HCT116 (cell line): ENCODE data around the gene PPP6C. TPM values are rescaled to one million over a fixed set of nuclear protein-coding genes. Genes with fewer than 3 reads are reported as not detected.

Source experiments
- ATAC-seq: fragments of 200-7000 bp; cut with Tn5 transposase; 2 replicates; pipeline ENCODE4 v1.9.1; 2020; ENCODE audit warnings: mild to moderate bottlenecking, moderate library complexity
- BruUV-seq: library from RNA; stranded (reverse); fragments of 400-500 nt; replicated peaks from 2 replicates; lab custom pipeline; 2021; lab: Mats Ljungman, UMichigan
- CTCF ChIA-PET: fragments of 300-600 bp; sonication (Branson Sonifier 250); formaldehyde crosslinking; loops from one replicate; lab custom pipeline; 2021; ENCODE audit warnings: antibody characterized with exemption; lab: Charles Lee
- POLR2A ChIA-PET: fragments of 300-600, 350-600 bp; sonication (Branson Sonifier 250); formaldehyde crosslinking; loops from one replicate; lab custom pipeline; 2021; ENCODE audit warnings: antibody characterized with exemption; lab: Charles Lee
- RAD21 ChIA-PET, 2 experiments: fragments of 300-600 bp; sonication (Branson Sonifier 250); formaldehyde crosslinking; loops; one replicate each; lab custom pipeline; 2023; ENCODE audit warnings: low total read pairs in 2 of 2; ENCODE audit not compliant: uncharacterized antibody in 2 of 2, unreplicated experiment in 2 of 2, low non-redundant PET in 1 of 2; lab: Charles Lee
- DNase-seq: peaks from one replicate; pipeline ENCODE4 v3.0.0-alpha.2; 2010; ENCODE audit warnings: low read depth, low spot score
- H2AFZ ChIP-seq: fragments of 200-600 bp; shearing (Covaris generic), sonication (generic); 2 replicates; pipeline ENCODE4 v1.6.1; 2017; ENCODE audit warnings: low read depth, mixed run types, mixed read lengths, antibody characterized with exemption, low read length; ENCODE audit not compliant: poor library complexity, severe bottlenecking
- H3K27ac ChIP-seq: 2 replicates; pipeline ENCODE4 v1.5.1; 2012; ENCODE audit warnings: low read depth, low read length
- H3K27me3 ChIP-seq: fragments of 200-600 bp; sonication (generic); 2 replicates; pipeline ENCODE4 v1.6.1; 2016; ENCODE audit warnings: mixed run types, low read length, mixed read lengths; ENCODE audit not compliant: insufficient read depth
- H3K36me3 ChIP-seq, 2 experiments: fragments of 200-500 bp in 1 of 2; fragments of 200-600 bp in 1 of 2; sonication (Bioruptor generic) in 1 of 2; sonication (generic) in 1 of 2; 2 replicates each; pipeline versions ENCODE4 v1.5.1 to v1.6.1; 2014 to 2016; ENCODE audit warnings: low read length in 2 of 2, inconsistent platforms in 1 of 2, mixed read lengths in 1 of 2, mixed run types in 1 of 2; ENCODE audit not compliant: insufficient read depth in 2 of 2, control insufficient read depth in 1 of 2
- H3K4me1 ChIP-seq, 2 experiments: fragments of 200-600 bp in 1 of 2; sonication (generic) in 1 of 2; 2 replicates each; pipeline versions ENCODE4 v1.5.1 to v1.6.1; 2012 to 2017; ENCODE audit warnings: low read length in 2 of 2, inconsistent platforms in 1 of 2, mild to moderate bottlenecking in 1 of 2, mixed read lengths in 1 of 2, mixed run types in 1 of 2, moderate library complexity in 1 of 2; ENCODE audit not compliant: insufficient read depth in 2 of 2, control insufficient read depth in 1 of 2
- H3K4me2 ChIP-seq: fragments of 200-600 bp; sonication (generic); 2 replicates; pipeline ENCODE4 v1.6.1; 2017; ENCODE audit warnings: mixed run types, low read length, mixed read lengths
- H3K4me3 ChIP-seq, 2 experiments: fragments of 200-600 bp in 1 of 2; sonication (generic) in 1 of 2; replicated peaks in 1 of 2; 2 replicates each; pipeline ENCODE4 v1.5.1; 2011 to 2016; ENCODE audit warnings: low read length in 2 of 2, control low read depth in 1 of 2, low read depth in 1 of 2, mild to moderate bottlenecking in 1 of 2, mixed read lengths in 1 of 2, mixed run types in 1 of 2
- H3K79me2 ChIP-seq: fragments of 200-600 bp; sonication (generic); 2 replicates; pipeline ENCODE4 v1.6.1; 2017; ENCODE audit warnings: mild to moderate bottlenecking, mixed run types, low read length, moderate library complexity, mixed read lengths; ENCODE audit not compliant: insufficient read depth
- H3K9ac ChIP-seq: fragments of 200-600 bp; sonication (generic); 2 replicates; pipeline ENCODE4 v1.6.1; 2016; ENCODE audit warnings: low read length, mixed read lengths
- H3K9me2 ChIP-seq: fragments of 200-600 bp; sonication (generic), shearing (Covaris generic); 2 replicates; pipeline ENCODE4 v1.6.1; 2017; ENCODE audit warnings: mixed run types, mild to moderate bottlenecking, moderate library complexity; ENCODE audit not compliant: insufficient read depth
- H3K9me3 ChIP-seq, 2 experiments: fragments of 200-500 bp in 1 of 2; fragments of 200-600 bp in 1 of 2; sonication (Bioruptor generic) in 1 of 2; sonication (generic) in 1 of 2; 2 replicates each; pipeline ENCODE4 v1.6.1; 2014 to 2017; ENCODE audit warnings: low read length in 2 of 2, mixed read lengths in 2 of 2, inconsistent platforms in 1 of 2, low read depth in 1 of 2, mild to moderate bottlenecking in 1 of 2, mixed run types in 1 of 2, moderate library complexity in 1 of 2; ENCODE audit not compliant: control insufficient read depth in 1 of 2, insufficient read depth in 1 of 2
- H4K20me1 ChIP-seq: fragments of 200-600 bp; sonication (generic), shearing (Covaris generic); 2 replicates; pipeline ENCODE4 v1.6.1; 2017; ENCODE audit warnings: mixed run types, mild to moderate bottlenecking, moderate library complexity; ENCODE audit not compliant: insufficient read depth
- CEBPB ChIP-seq: IDR thresholded peaks from 2 replicates; pipeline ENCODE4 v1.6.1; 2012; ENCODE audit warnings: low read depth
- EGR1 ChIP-seq: IDR thresholded peaks from 2 replicates; pipeline ENCODE4 v1.6.1; 2012; ENCODE audit warnings: low read depth
- ELF1 ChIP-seq: IDR thresholded peaks from 2 replicates; pipeline ENCODE4 v1.6.1; 2012; ENCODE audit warnings: low read depth, borderline replicate concordance
- EZH2 ChIP-seq: fragments of 200-600 bp; sonication (generic); IDR thresholded peaks from 2 replicates; pipeline ENCODE4 v1.6.1; 2017; ENCODE audit warnings: antibody characterized with exemption, mixed run types
- EZH2phosphoT487 ChIP-seq: fragments of 200-600 bp; IDR thresholded peaks from 2 replicates; pipeline ENCODE4 v1.6.1; 2018; ENCODE audit warnings: antibody characterized with exemption, borderline replicate concordance
- JUND ChIP-seq: IDR thresholded peaks from 2 replicates; pipeline ENCODE4 v1.6.1; 2012
- TCF7L2 ChIP-seq: IDR thresholded peaks from 2 replicates; pipeline ENCODE4 v1.7.0; 2011; ENCODE audit warnings: borderline replicate concordance, inconsistent platforms; ENCODE audit not compliant: insufficient read depth, insufficient read length; ENCODE audit errors: extremely low read depth
- YY1 ChIP-seq: IDR thresholded peaks from 2 replicates; pipeline ENCODE4 v1.6.1; 2011; ENCODE audit warnings: low read length, low read depth, moderate library complexity, mild to moderate bottlenecking; ENCODE audit not compliant: insufficient replicate concordance; ENCODE audit errors: extremely low read depth
- ZNF274 ChIP-seq: fragments of 200-500 bp; sonication (Bioruptor generic); IDR thresholded peaks from 2 replicates; pipeline ENCODE4 v1.6.1; 2014; ENCODE audit warnings: mild to moderate bottlenecking, low read depth, low read length, inconsistent platforms
- intact Hi-C: fragments of 100-400 bp; cut with micrococcal nuclease; formaldehyde crosslinking; loops from 2 replicates; pipeline ENCODE4 v1.10.0; 2022
- total RNA-seq: library from RNA; stranded (reverse); gene quantifications from one replicate; pipeline ENCODE4 v1.2.1, GENCODE V29; 2021; ENCODE audit not compliant: unreplicated experiment
- TF ChIP-seq, protein P1 (sequence below), 3 experiments: fragments of 200-600 bp in 1 of 3; sonication (generic) in 1 of 3; IDR thresholded peaks in 2 of 3; conservative IDR thresholded peaks in 1 of 3; 2 replicates each; pipeline ENCODE4 v1.5.1; 2012 to 2017; ENCODE audit warnings: low read depth in 2 of 3, low read length in 2 of 3, antibody characterized with exemption in 1 of 3, borderline replicate concordance in 1 of 3, control low read depth in 1 of 3, mild to moderate bottlenecking in 1 of 3, mixed read lengths in 1 of 3, mixed run types in 1 of 3, moderate library complexity in 1 of 3; ENCODE audit not compliant: insufficient read depth in 1 of 3
- TF ChIP-seq, protein P2 (sequence below): IDR thresholded peaks from 2 replicates; pipeline ENCODE4 v1.6.1; 2012
- TF ChIP-seq, protein P3 (sequence below): IDR thresholded peaks from 2 replicates; pipeline ENCODE4 v1.6.1; 2012
- TF ChIP-seq, protein P4 (sequence below): IDR thresholded peaks from 2 replicates; pipeline ENCODE4 v1.6.1; 2012; ENCODE audit warnings: low read depth

PPP6C gene
- total RNA-seq, 1 experiment from 2014 or later: 35.4 TPM

DNA sequence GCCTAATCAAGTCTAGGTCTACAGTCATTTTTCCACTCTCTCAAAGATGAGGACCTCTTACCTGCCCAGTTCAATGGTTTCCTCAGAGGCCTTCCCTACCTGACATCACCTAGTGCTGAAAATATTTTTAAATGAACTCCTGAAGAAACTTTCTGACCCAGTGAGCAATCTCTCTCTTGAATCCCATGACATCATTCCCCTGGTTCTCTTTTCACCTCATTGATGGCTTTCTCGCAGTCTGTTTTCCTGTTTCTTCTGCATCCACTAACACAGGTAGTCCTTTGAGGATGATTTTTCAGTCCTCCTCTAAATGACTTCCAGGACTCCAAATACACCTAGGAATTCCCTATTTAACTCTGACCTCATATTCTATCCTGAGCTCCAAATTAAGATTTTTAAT, 86.6 kb downstream of the PPP6C start:
- no peaks in the 10 kb centered on the region for H4K20me1 ChIP-seq
- ChIA-PET CTCF (no interaction called here), POLR2A (no interaction called here), RAD21 (no interaction called here)
- H3K27ac ChIP-seq: no peak overlapping the region
- no peaks in the 10 kb centered on the region for H3K4me1 ChIP-seq
- H3K9ac ChIP-seq: no peak overlapping the region
- no peaks in the 10 kb centered on the region for H3K36me3 ChIP-seq
- no peaks in the 10 kb centered on the region for H3K9me2 ChIP-seq
- DNase-seq (no peak), ATAC-seq (no peak)
- H3K4me3 ChIP-seq: no peak overlapping the region
- peaks cover 5% of the 10 kb centered on the region; the same call in 1 of the 2 replicates for H3K79me2 ChIP-seq
- no peak overlapping the region for H3K4me2 ChIP-seq
- H2AFZ ChIP-seq: no peak overlapping the region
- no peaks in the 10 kb centered on the region for H3K9me3 ChIP-seq
- no peak for TF ChIP-seq JUND
- no peak for TF ChIP-seq ZNF274
- TF ChIP-seq EZH2: no peak
- no peak for TF ChIP-seq TCF7L2
- TF ChIP-seq EGR1: no peak
- no peak for TF ChIP-seq ELF1
- TF ChIP-seq, protein P1, sequence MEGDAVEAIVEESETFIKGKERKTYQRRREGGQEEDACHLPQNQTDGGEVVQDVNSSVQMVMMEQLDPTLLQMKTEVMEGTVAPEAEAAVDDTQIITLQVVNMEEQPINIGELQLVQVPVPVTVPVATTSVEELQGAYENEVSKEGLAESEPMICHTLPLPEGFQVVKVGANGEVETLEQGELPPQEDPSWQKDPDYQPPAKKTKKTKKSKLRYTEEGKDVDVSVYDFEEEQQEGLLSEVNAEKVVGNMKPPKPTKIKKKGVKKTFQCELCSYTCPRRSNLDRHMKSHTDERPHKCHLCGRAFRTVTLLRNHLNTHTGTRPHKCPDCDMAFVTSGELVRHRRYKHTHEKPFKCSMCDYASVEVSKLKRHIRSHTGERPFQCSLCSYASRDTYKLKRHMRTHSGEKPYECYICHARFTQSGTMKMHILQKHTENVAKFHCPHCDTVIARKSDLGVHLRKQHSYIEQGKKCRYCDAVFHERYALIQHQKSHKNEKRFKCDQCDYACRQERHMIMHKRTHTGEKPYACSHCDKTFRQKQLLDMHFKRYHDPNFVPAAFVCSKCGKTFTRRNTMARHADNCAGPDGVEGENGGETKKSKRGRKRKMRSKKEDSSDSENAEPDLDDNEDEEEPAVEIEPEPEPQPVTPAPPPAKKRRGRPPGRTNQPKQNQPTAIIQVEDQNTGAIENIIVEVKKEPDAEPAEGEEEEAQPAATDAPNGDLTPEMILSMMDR (IDR thresholded peaks at IDR 0.05 in 2 of 3, conservative IDR thresholded peaks at IDR 0.05 in 1 of 3; ENCODE audit: borderline replicate concordance in 1 of 3, insufficient read depth in 1 of 3, low read depth in 2 of 3, low read length in 2 of 3): no peak
- TF ChIP-seq CEBPB: no peak
- TF ChIP-seq, protein P2, sequence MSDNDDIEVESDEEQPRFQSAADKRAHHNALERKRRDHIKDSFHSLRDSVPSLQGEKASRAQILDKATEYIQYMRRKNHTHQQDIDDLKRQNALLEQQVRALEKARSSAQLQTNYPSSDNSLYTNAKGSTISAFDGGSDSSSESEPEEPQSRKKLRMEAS: no peak
- intact Hi-C loops: no loop called here
- BruUV-seq: no TSS peak
- no peaks in the 10 kb centered on the region for H3K27me3 ChIP-seq

DNA sequence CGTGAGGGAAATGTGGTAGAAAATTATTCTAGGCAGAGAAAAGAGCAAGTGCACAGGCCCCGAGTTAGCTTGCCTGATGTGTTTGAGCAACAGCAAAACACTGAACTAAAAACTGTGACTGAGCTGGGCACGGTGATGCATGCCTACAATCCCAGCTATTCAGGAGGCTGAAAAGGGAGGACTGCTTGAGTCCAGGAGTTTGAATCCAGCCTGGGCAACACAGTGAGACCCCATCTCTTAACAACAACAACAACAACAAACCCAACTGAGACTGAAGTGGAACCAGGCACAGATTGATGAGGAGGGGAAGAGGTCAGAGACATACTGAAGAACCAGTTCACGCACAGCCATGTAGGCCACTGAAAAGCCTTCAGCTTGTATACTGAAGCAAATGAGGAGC, 88.8 kb downstream of the PPP6C start:
- ChIA-PET CTCF (no interaction called here), RAD21 (no interaction called here), POLR2A (no interaction called here)
- no peaks in the 10 kb centered on the region for H4K20me1 ChIP-seq
- H3K36me3 ChIP-seq: no peaks in the 10 kb centered on the region
- H3K4me2 ChIP-seq: no peak overlapping the region
- no peak overlapping the region for H3K4me3 ChIP-seq
- no peaks in the 10 kb centered on the region for H3K27me3 ChIP-seq
- ATAC-seq (no peak), DNase-seq (no peak)
- no peak overlapping the region for H3K9ac ChIP-seq
- peaks cover 5% of the 10 kb centered on the region for H3K79me2 ChIP-seq
- no peaks in the 10 kb centered on the region for H3K9me3 ChIP-seq
- H2AFZ ChIP-seq: no peak overlapping the region
- no peak overlapping the region for H3K27ac ChIP-seq
- intact Hi-C loops: no loop called here
- H3K4me1 ChIP-seq: no peaks in the 10 kb centered on the region
- no peaks in the 10 kb centered on the region for H3K9me2 ChIP-seq
- BruUV-seq: no TSS peak
- TF ChIP-seq, protein P3, sequence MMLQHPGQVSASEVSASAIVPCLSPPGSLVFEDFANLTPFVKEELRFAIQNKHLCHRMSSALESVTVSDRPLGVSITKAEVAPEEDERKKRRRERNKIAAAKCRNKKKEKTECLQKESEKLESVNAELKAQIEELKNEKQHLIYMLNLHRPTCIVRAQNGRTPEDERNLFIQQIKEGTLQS: no peak
- TF ChIP-seq YY1 (no peak), ZNF274 (no peak), EGR1 (no peak), EZH2phosphoT487 (no peak)
- TF ChIP-seq, protein P2: no peak
- TF ChIP-seq, protein P4, sequence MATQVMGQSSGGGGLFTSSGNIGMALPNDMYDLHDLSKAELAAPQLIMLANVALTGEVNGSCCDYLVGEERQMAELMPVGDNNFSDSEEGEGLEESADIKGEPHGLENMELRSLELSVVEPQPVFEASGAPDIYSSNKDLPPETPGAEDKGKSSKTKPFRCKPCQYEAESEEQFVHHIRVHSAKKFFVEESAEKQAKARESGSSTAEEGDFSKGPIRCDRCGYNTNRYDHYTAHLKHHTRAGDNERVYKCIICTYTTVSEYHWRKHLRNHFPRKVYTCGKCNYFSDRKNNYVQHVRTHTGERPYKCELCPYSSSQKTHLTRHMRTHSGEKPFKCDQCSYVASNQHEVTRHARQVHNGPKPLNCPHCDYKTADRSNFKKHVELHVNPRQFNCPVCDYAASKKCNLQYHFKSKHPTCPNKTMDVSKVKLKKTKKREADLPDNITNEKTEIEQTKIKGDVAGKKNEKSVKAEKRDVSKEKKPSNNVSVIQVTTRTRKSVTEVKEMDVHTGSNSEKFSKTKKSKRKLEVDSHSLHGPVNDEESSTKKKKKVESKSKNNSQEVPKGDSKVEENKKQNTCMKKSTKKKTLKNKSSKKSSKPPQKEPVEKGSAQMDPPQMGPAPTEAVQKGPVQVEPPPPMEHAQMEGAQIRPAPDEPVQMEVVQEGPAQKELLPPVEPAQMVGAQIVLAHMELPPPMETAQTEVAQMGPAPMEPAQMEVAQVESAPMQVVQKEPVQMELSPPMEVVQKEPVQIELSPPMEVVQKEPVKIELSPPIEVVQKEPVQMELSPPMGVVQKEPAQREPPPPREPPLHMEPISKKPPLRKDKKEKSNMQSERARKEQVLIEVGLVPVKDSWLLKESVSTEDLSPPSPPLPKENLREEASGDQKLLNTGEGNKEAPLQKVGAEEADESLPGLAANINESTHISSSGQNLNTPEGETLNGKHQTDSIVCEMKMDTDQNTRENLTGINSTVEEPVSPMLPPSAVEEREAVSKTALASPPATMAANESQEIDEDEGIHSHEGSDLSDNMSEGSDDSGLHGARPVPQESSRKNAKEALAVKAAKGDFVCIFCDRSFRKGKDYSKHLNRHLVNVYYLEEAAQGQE: no peak
